GM06990 (cell line): ENCODE results near the gene WHRN.

ENCODE experiments used
- DNase-seq: peaks from one replicate; pipeline ENCODE4 v3.0.0-alpha.2; 2011; ENCODE audit not compliant: insufficient read length; ENCODE audit errors: extremely low read depth
- H3K27me3 ChIP-seq: replicated peaks from 2 replicates; pipeline ENCODE4 v1.6.0; 2011; ENCODE audit warnings: low read length; ENCODE audit not compliant: control insufficient read depth, insufficient read depth
- H3K36me3 ChIP-seq: 2 replicates; pipeline ENCODE4 v1.5.1; 2011; ENCODE audit warnings: low read length; ENCODE audit not compliant: control insufficient read depth, insufficient read depth
- H3K4me3 ChIP-seq: replicated peaks from 2 replicates; pipeline ENCODE4 v1.5.1; 2011; ENCODE audit warnings: low read depth, mild to moderate bottlenecking, control low read depth, low read length
- TF ChIP-seq, protein P1 (sequence below): IDR thresholded peaks from 2 replicates; pipeline ENCODE4 v1.5.1; 2011; ENCODE audit warnings: low read length, control low read depth, mild to moderate bottlenecking, inconsistent platforms; ENCODE audit not compliant: insufficient read depth, poor library complexity, severe bottlenecking

The WHRN gene

GRCh38 chr9:114505187-114506081, at the start of gene WHRN:
TSS of gene WHRN (minus strand) at chr9:114505473. CDS start at chr9:114504801, 672 bp downstream.
- peaks cover 4% of the 10 kb centered on the region for H3K27me3 ChIP-seq
- DNase-seq = peak; percentile 71
- peak within 1 kb of the TSS; percentile 55 for H3K4me3 ChIP-seq
- TF ChIP-seq, protein P1, sequence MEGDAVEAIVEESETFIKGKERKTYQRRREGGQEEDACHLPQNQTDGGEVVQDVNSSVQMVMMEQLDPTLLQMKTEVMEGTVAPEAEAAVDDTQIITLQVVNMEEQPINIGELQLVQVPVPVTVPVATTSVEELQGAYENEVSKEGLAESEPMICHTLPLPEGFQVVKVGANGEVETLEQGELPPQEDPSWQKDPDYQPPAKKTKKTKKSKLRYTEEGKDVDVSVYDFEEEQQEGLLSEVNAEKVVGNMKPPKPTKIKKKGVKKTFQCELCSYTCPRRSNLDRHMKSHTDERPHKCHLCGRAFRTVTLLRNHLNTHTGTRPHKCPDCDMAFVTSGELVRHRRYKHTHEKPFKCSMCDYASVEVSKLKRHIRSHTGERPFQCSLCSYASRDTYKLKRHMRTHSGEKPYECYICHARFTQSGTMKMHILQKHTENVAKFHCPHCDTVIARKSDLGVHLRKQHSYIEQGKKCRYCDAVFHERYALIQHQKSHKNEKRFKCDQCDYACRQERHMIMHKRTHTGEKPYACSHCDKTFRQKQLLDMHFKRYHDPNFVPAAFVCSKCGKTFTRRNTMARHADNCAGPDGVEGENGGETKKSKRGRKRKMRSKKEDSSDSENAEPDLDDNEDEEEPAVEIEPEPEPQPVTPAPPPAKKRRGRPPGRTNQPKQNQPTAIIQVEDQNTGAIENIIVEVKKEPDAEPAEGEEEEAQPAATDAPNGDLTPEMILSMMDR = no peak
- H3K36me3 ChIP-seq = no peaks in the 10 kb centered on the region

DNA sequence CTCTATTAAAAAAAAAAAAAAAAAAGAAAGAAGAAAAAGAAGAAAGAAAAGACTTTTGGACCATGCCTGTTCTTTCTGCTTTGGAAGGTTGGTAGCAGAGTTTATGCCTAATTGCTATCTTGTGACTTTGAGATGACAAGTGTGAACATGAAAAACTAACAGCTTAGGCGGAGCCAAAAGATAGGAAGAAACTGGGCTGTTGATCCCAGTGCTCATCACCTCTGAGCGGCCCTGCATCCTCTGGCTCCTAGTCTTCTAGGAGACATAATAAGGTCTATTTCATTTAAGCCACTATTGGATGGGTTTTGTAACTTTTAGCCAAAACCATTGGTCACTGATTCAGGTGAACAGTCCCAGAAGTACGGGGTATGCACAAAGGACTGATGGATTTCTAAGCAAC, 47.9 kb upstream of the WHRN start:
- H3K27me3 ChIP-seq = no peaks in the 10 kb centered on the region; the same call in 1 of the 2 replicates
- TF ChIP-seq, protein P1 = no peak
- no peak overlapping the region for H3K4me3 ChIP-seq
- DNase-seq = no peak
- H3K36me3 ChIP-seq = no peaks in the 10 kb centered on the region

DNA sequence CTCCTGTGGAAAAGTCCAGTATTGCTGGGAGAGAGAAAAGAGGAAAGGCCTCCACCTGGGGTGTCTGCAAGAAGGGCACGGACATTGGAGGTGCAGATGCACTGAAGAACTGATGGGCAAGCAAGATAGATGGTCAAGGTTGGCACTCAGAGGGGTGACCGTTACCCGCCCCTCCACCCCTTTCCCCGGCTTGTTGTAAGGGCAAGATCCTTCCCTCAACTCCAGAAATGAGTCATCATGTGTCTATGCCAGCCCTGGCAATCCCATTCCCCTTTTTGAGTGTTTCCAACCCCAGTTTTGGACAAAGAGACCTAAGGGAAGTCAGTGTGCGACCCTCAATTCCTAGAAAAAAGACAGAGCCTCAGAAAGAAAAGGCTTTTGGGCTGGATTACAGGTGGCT, 47.4 kb upstream of the WHRN start:
- TF ChIP-seq, protein P1 = no peak
- Histone ChIP-seq H3K36me3 (no peaks in the 10 kb centered on the region), H3K4me3 (no peak overlapping the region), H3K27me3 (no peaks in the 10 kb centered on the region; the same call in 1 of the 2 replicates)
- no peak for DNase-seq

DNA sequence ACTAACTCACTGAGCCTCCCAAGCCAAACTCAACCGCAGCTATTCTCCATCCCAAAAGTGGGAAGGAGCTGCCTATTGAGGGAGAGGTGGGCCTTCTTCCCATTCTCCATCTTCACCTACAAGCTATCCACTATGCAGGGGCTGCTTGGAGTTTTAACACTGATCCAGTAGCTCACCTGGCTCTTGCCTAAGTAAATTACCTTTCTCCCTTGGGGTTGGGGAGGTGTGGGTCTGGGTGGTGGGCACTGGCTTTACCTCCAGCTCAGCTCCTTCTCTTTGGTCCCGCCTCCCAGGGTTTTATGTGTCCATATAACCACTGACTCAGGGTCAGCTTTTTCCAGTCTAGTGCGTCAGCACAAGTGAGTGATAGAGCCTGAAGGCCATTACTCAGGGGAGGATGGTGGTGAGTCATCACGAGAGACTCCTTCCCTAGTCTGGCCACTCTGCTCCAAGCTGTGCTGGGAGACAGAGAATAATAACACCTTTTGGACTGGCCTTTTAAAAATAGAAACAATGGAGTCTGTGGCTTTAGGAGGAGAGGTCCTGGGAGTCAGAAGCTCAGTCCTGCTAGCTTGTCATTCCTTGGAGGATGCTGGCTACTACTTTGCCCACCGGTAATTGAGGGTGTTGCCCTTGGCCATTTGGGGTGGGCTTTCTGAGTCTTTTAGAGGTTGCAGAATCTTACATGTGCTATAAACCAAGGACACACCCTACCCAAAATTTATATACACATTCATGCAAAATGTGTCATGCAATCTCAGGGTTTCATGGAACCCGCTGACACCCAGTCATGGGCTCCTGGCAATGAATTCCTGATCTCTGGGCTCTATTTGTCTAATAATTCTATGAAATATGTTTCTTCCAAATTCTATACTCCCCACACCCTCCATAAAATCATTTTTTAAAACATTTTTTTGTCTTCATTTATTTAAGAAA, 46.7 kb upstream of the WHRN start:
- H3K36me3 ChIP-seq = no peaks in the 10 kb centered on the region
- DNase-seq = no peak
- no peaks in the 10 kb centered on the region; the same call in none of the 2 replicates for H3K27me3 ChIP-seq
- TF ChIP-seq, protein P1 = no peak
- no peak overlapping the region for H3K4me3 ChIP-seq

GRCh38 chr9:114549697-114550330, 44.5 kb upstream of the WHRN start:
- no peak overlapping the region for H3K4me3 ChIP-seq
- TF ChIP-seq, protein P1 = no peak
- H3K27me3 ChIP-seq = no peaks in the 10 kb centered on the region; the same call in none of the 2 replicates
- no peaks in the 10 kb centered on the region for H3K36me3 ChIP-seq
- no peak for DNase-seq
